CD4-positive, alpha-beta memory T cell (primary cell): ENCODE results near the gene DIP2C. TPM values are rescaled to one million over a fixed set of nuclear protein-coding genes. Genes with fewer than 3 reads are reported as not detected.

ENCODE experiments used
- CTCF ChIA-PET: fragments of 350-600 bp; sonication (Branson Sonifier 250); formaldehyde crosslinking; loops from one replicate; lab custom pipeline; 2021; ENCODE audit warnings: inconsistent platforms; ENCODE audit not compliant: partially characterized antibody; lab: Charles Lee
- POLR2A ChIA-PET: fragments of 350-600 bp; sonication (Branson Sonifier 250); formaldehyde crosslinking; loops from one replicate; lab custom pipeline; 2021; ENCODE audit not compliant: partially characterized antibody; lab: Charles Lee
- DNase-seq, 5 donors: peaks; one replicate each; pipeline versions ENCODE4 v3.0.0 to v3.0.0-alpha.2; 2020 to 2022; ENCODE audit warnings: mixed read lengths in 1 of 5
- H3K27ac ChIP-seq: one replicate; pipeline ENCODE4 v1.7.0; 2013; ENCODE audit warnings: low read depth, low read length
- H3K27me3 ChIP-seq: 2 replicates; pipeline ENCODE4 v1.7.0; 2013; ENCODE audit warnings: mild to moderate bottlenecking, low read length, moderate library complexity; ENCODE audit not compliant: insufficient read depth
- H3K36me3 ChIP-seq: 2 replicates; pipeline ENCODE4 v1.7.0; 2013; ENCODE audit warnings: mild to moderate bottlenecking, low read length, moderate library complexity; ENCODE audit not compliant: insufficient read depth
- H3K4me1 ChIP-seq: 2 replicates; pipeline ENCODE4 v1.7.0; 2013; ENCODE audit warnings: mild to moderate bottlenecking, low read length, moderate library complexity; ENCODE audit not compliant: insufficient read depth
- H3K4me3 ChIP-seq, 2 donors: one replicate each; pipeline ENCODE4 v1.7.0; 2013; ENCODE audit warnings: low read length in 2 of 2, mild to moderate bottlenecking in 1 of 2
- H3K9me3 ChIP-seq, 2 donors: one replicate each; pipeline ENCODE4 v1.7.0; 2013; ENCODE audit warnings: low read length in 2 of 2, control low read depth in 1 of 2; ENCODE audit not compliant: control insufficient read depth in 1 of 2
- H3K27ac Mint-ChIP-seq, 7 donors: one replicate each; pipeline ENCODE4 v1.8.0; 2020 to 2021; ENCODE audit warnings: mixed read lengths in 7 of 7, mild to moderate bottlenecking in 6 of 7, inconsistent platforms in 3 of 7, moderate library complexity in 3 of 7
- H3K27me3 Mint-ChIP-seq, 2 donors: one replicate each; pipeline ENCODE4 v1.8.0; 2020 to 2021; ENCODE audit warnings: mixed read lengths in 2 of 2
- H3K36me3 Mint-ChIP-seq, 2 donors: one replicate each; pipeline ENCODE4 v1.8.0; 2020 to 2021; ENCODE audit warnings: mixed read lengths in 2 of 2, inconsistent platforms in 1 of 2, mild to moderate bottlenecking in 1 of 2
- H3K4me1 Mint-ChIP-seq, 4 donors: one replicate each; pipeline ENCODE4 v1.8.0; 2020 to 2021; ENCODE audit warnings: mixed read lengths in 4 of 4, mild to moderate bottlenecking in 1 of 4
- H3K4me3 Mint-ChIP-seq, 8 donors: one replicate each; pipeline ENCODE4 v1.8.0; 2020 to 2021; ENCODE audit warnings: mixed read lengths in 8 of 8, mild to moderate bottlenecking in 7 of 8, moderate library complexity in 6 of 8, inconsistent platforms in 3 of 8
- H3K9me3 Mint-ChIP-seq, 8 donors: one replicate each; pipeline ENCODE4 v1.8.0; 2020 to 2021; ENCODE audit warnings: mixed read lengths in 8 of 8, mild to moderate bottlenecking in 5 of 8, inconsistent platforms in 3 of 8, moderate library complexity in 1 of 8
- intact Hi-C: fragments of 100-400 bp; cut with micrococcal nuclease; formaldehyde crosslinking; loops from one replicate; pipeline ENCODE4 v1.15.1; 2023
- polyA plus RNA-seq, 2 donors: library from polyadenylated mRNA; unstranded; fragments of 300-500 nt; fragmentation: Illumina TruSeq; gene quantifications; one replicate each; pipeline ENCODE4 v1.2.3, GENCODE V29; 2021
- total RNA-seq, 2 experiments: library from RNA; stranded (reverse); gene quantifications; one replicate each; pipeline ENCODE4 v1.2.3, GENCODE V29; 2021

DIP2C gene
- total and polyA plus RNA-seq, 4 experiments from 2014 or later = 1.1 to 6.0 (median 3.9) TPM

DNA sequence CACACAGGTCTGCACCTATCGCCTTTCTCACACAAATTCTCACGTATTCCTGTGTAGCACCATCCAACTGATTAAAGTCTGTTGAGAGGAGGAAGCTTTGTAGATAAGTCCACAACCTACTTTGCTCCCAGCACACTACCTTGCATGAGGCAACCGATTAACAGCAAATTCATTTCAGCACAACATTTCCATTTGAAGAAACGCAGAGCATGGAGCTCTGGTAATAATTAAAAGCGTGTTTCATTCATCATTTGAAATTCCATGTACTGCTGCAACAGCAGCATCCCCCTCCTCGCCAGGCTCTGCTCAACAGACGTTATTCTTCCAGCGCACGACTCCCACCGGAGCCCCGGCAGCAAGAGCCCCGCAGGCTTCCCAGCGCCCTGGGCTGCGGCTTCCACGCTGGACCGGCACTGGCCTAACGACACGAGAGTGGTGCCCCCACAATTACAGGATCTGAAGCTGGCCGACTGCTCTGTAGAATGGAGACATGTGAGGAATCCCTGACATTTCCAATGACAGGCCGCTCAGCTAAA, 118.8 kb downstream of the DIP2C start:
- intact Hi-C loops = no loop called here
- Mint-ChIP-seq H3K4me3 (no peak overlapping the region), H3K4me1 (no peaks in the 10 kb centered on the region), H3K27me3 (peaks cover 17 to 23% of the 10 kb centered on the region in 2 donors), H3K27ac (no peak overlapping the region), H3K36me3 (no peaks in the 10 kb centered on the region), H3K9me3 (peaks cover 2 to 17% (median 10%) of the 10 kb centered on the region in 8 donors)
- DNase-seq = no peak
- Histone ChIP-seq H3K9me3 (no peaks in the 10 kb centered on the region), H3K27me3 (no peaks in the 10 kb centered on the region), H3K4me3 (no peak overlapping the region), H3K4me1 (no peaks in the 10 kb centered on the region), H3K27ac (no peak overlapping the region), H3K36me3 (no peaks in the 10 kb centered on the region)
- CTCF ChIA-PET = no interaction called here
- POLR2A ChIA-PET = no interaction called here

GRCh38 chr10:569961-570627, 119.4 kb downstream of the DIP2C start:
- intact Hi-C loops = no loop called here
- Mint-ChIP-seq H3K4me3 (no peak overlapping the region), H3K27ac (no peak overlapping the region), H3K4me1 (no peaks in the 10 kb centered on the region), H3K36me3 (no peaks in the 10 kb centered on the region), H3K27me3 (peaks cover 21 to 23% of the 10 kb centered on the region in 2 donors), H3K9me3 (peaks cover 2 to 19% (median 11%) of the 10 kb centered on the region in 8 donors)
- no peaks in the 10 kb centered on the region for H3K36me3 ChIP-seq
- no peaks in the 10 kb centered on the region for H3K4me1 ChIP-seq
- ChIA-PET POLR2A (no interaction called here), CTCF (no interaction called here)
- H3K27me3 ChIP-seq = no peaks in the 10 kb centered on the region
- DNase-seq = no peak
- no peak overlapping the region for H3K4me3 ChIP-seq
- H3K27ac ChIP-seq = no peak overlapping the region
- no peaks in the 10 kb centered on the region for H3K9me3 ChIP-seq

GRCh38 chr10:568848-569247, 120.6 kb downstream of the DIP2C start:
- POLR2A ChIA-PET = no interaction called here
- H3K9me3 ChIP-seq = no peaks in the 10 kb centered on the region
- no peak for DNase-seq
- CTCF ChIA-PET = no interaction called here
- no peak overlapping the region for H3K4me3 ChIP-seq
- H3K4me1 ChIP-seq = no peaks in the 10 kb centered on the region
- Mint-ChIP-seq H3K4me3 (no peak overlapping the region), H3K27ac (no peak overlapping the region), H3K9me3 (peaks cover 4 to 26% (median 20%) of the 10 kb centered on the region in 8 donors), H3K4me1 (no peaks in the 10 kb centered on the region), H3K36me3 (peaks cover 0 to 3% of the 10 kb centered on the region in 2 donors), H3K27me3 (peaks cover 19 to 28% of the 10 kb centered on the region in 2 donors)
- H3K27me3 ChIP-seq = no peaks in the 10 kb centered on the region
- no peaks in the 10 kb centered on the region for H3K36me3 ChIP-seq
- intact Hi-C loops = no loop called here
- H3K27ac ChIP-seq = no peak overlapping the region

- intact Hi-C loops = no loop called here
- no peak overlapping the region for H3K27ac ChIP-seq
- Mint-ChIP-seq H3K4me3 (no peak overlapping the region), H3K4me1 (no peaks in the 10 kb centered on the region), H3K27ac (peak overlapping the region in 1 of 7 donors; percentile 82), H3K9me3 (peaks cover 5 to 35% (median 28%) of the 10 kb centered on the region in 8 donors), H3K27me3 (peaks cover 16 to 28% of the 10 kb centered on the region in 2 donors), H3K36me3 (peaks cover 0 to 3% of the 10 kb centered on the region in 2 donors)
- ChIA-PET POLR2A (no interaction called here), CTCF (no interaction called here)
- no peak for DNase-seq
- H3K9me3 ChIP-seq = no peaks in the 10 kb centered on the region
- no peaks in the 10 kb centered on the region for H3K36me3 ChIP-seq
- no peak overlapping the region for H3K4me3 ChIP-seq
- no peaks in the 10 kb centered on the region for H3K4me1 ChIP-seq
- no peaks in the 10 kb centered on the region for H3K27me3 ChIP-seq
Observed at GRCh38 chr10:567869-568268, 121.6 kb downstream of the DIP2C start.

DNA sequence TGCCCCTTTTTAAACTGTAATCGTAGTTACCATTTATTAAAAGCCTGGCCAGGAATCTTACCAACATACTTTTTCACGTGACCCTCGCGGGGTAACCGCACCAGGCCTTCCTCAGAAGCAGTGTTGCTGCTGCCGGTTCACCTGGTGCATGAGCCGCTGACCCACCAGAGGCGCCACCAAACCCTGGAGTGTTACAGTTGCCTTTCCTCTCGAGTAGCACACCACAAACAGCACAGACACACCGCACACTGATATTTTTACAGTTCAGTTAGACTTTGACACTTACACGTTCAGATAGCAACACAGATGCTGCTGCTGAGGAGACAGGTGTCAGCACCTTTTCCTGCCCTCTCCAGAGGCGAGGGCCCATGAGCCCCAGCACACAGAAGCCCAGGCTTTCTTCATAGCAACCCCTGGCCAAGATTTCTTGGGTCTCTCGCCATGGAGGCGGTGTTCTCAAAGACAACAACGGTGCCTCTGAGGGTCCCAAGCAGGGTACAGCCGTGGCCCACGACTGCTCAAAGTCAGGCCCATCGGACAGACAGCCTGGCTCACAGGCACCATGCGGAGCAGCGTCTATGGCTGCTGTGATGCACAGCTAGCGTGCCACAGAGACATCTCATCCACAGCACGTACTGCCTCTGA, 123.1 kb downstream of the DIP2C start:
- no peaks in the 10 kb centered on the region for H3K9me3 ChIP-seq
- ChIA-PET CTCF (no interaction called here), POLR2A (no interaction called here)
- no peak overlapping the region for H3K27ac ChIP-seq
- Mint-ChIP-seq H3K27me3 (peaks cover 10 to 19% of the 10 kb centered on the region in 2 donors), H3K4me1 (no peaks in the 10 kb centered on the region), H3K36me3 (peaks cover 0 to 3% of the 10 kb centered on the region in 2 donors), H3K4me3 (no peak overlapping the region), H3K27ac (no peak overlapping the region), H3K9me3 (peaks cover 5 to 37% (median 27%) of the 10 kb centered on the region in 8 donors)
- intact Hi-C loops = no loop called here
- no peak for DNase-seq
- no peak overlapping the region for H3K4me3 ChIP-seq
- H3K4me1 ChIP-seq = no peaks in the 10 kb centered on the region
- H3K27me3 ChIP-seq = no peaks in the 10 kb centered on the region
- H3K36me3 ChIP-seq = no peaks in the 10 kb centered on the region

- intact Hi-C loops = no loop called here
- Mint-ChIP-seq H3K9me3 (peaks cover 5 to 36% (median 27%) of the 10 kb centered on the region in 8 donors), H3K4me1 (no peaks in the 10 kb centered on the region), H3K36me3 (peaks cover 0 to 3% of the 10 kb centered on the region in 2 donors), H3K27ac (no peak overlapping the region), H3K4me3 (no peak overlapping the region), H3K27me3 (peaks cover 10 to 18% of the 10 kb centered on the region in 2 donors)
- H3K4me3 ChIP-seq = no peak overlapping the region
- H3K4me1 ChIP-seq = no peaks in the 10 kb centered on the region
- no peaks in the 10 kb centered on the region for H3K36me3 ChIP-seq
- CTCF ChIA-PET = no interaction called here
- DNase-seq = no peak
- POLR2A ChIA-PET = no interaction called here
- no peaks in the 10 kb centered on the region for H3K9me3 ChIP-seq
- H3K27ac ChIP-seq = no peak overlapping the region
- H3K27me3 ChIP-seq = no peaks in the 10 kb centered on the region
Observed at GRCh38 chr10:565676-566075, 123.8 kb downstream of the DIP2C start.

DNA sequence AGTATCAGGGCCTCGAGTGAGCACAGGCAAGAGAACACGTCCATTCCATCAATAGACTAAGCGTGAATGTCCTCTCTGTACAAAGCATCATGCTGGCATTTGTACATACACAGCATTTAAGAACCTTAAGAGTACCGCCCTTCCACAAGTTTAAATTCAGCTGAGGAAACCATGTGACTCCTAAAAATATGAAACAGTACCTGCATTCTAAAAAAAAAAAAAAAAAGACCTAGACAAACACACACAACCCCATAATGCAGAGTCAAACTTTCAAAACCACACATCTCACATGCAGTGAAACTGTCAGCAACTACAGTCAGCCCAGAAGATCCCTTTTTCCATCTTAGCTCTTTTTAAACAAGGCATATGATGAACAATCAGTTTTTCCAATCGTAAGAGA, 124.3 kb downstream of the DIP2C start:
- peaks cover 10 to 15% of the 10 kb centered on the region in 2 donors for H3K27me3 Mint-ChIP-seq
- no peaks in the 10 kb centered on the region for H3K4me1 Mint-ChIP-seq
- Histone ChIP-seq H3K27ac (no peak overlapping the region), H3K36me3 (no peaks in the 10 kb centered on the region), H3K27me3 (no peaks in the 10 kb centered on the region), H3K4me1 (no peaks in the 10 kb centered on the region), H3K4me3 (no peak overlapping the region), H3K9me3 (no peaks in the 10 kb centered on the region)
- intact Hi-C loops = no loop called here
- H3K27ac Mint-ChIP-seq = no peak overlapping the region
- H3K36me3 Mint-ChIP-seq = peaks cover 0 to 3% of the 10 kb centered on the region in 2 donors
- H3K4me3 Mint-ChIP-seq = no peak overlapping the region
- DNase-seq = no peak
- ChIA-PET CTCF (no interaction called here), POLR2A (no interaction called here)
- peaks cover 5 to 36% (median 24%) of the 10 kb centered on the region in 8 donors for H3K9me3 Mint-ChIP-seq
